Parathyroid adenoma (tissue), 2 donors: ENCODE results near the gene ZNF333.

ENCODE experiments used
- H2AFZ ChIP-seq: fragments of 300-600 bp; sonication (generic); one replicate; pipeline ENCODE4 v1.7.0; 2017; ENCODE audit warnings: antibody characterized with exemption, mild to moderate bottlenecking
- H3K27ac ChIP-seq: fragments of 300-600 bp; sonication (generic); one replicate; pipeline ENCODE4 v1.7.0; 2017
- H3K27me3 ChIP-seq: fragments of 300-600 bp; sonication (generic); one replicate; pipeline ENCODE4 v1.7.0; 2017; ENCODE audit warnings: low read length; ENCODE audit not compliant: control insufficient read depth, insufficient read depth
- H3K36me3 ChIP-seq: fragments of 300-600 bp; sonication (generic); one replicate; pipeline ENCODE4 v1.7.0; 2017; ENCODE audit warnings: low read length; ENCODE audit not compliant: control insufficient read depth, insufficient read depth
- H3K4me1 ChIP-seq: fragments of 300-600 bp; sonication (generic); one replicate; pipeline ENCODE4 v1.7.0; 2017; ENCODE audit warnings: control low read depth
- H3K4me2 ChIP-seq: fragments of 300-600 bp; sonication (generic); one replicate; pipeline ENCODE4 v1.7.0; 2017; ENCODE audit warnings: low read length
- H3K4me3 ChIP-seq: fragments of 300-600 bp; sonication (generic); one replicate; pipeline ENCODE4 v1.7.0; 2017; ENCODE audit warnings: low read depth, low read length
- H3K79me2 ChIP-seq: fragments of 300-600 bp; sonication (generic); one replicate; pipeline ENCODE4 v1.7.0; 2017; ENCODE audit warnings: control low read depth
- H3K9ac ChIP-seq: fragments of 300-600 bp; sonication (generic); one replicate; pipeline ENCODE4 v1.7.0; 2017; ENCODE audit warnings: mild to moderate bottlenecking
- H3K9me3 ChIP-seq: fragments of 300-600 bp; sonication (generic); one replicate; pipeline ENCODE4 v1.7.0; 2017; ENCODE audit warnings: low read length; ENCODE audit not compliant: control insufficient read depth
- CTCF ChIP-seq: fragments of 300-600 bp; sonication (generic); IDR thresholded peaks from one replicate; pipeline ENCODE4 v1.7.0; 2017; ENCODE audit warnings: antibody characterized with exemption, mild to moderate bottlenecking
- donor health status: primary hyperparathyroidism.

ZNF333 gene

GRCh38 chr19:14686411-14686810 lies 3.4 kb upstream of the ZNF333 start:
- H3K4me2 ChIP-seq, result no peak overlapping the region
- no peak overlapping the region for H2AFZ ChIP-seq
- no peak overlapping the region for H3K27ac ChIP-seq
- no peaks in the 10 kb centered on the region for H3K9me3 ChIP-seq
- peaks cover 3% of the 10 kb centered on the region for H3K4me1 ChIP-seq
- H3K79me2 ChIP-seq, result no peaks in the 10 kb centered on the region
- H3K27me3 ChIP-seq, result no peaks in the 10 kb centered on the region
- no peak overlapping the region for H3K4me3 ChIP-seq
- no peaks in the 10 kb centered on the region for H3K36me3 ChIP-seq
- H3K9ac ChIP-seq, result no peak overlapping the region
- TF ChIP-seq CTCF, result no peak

DNA sequence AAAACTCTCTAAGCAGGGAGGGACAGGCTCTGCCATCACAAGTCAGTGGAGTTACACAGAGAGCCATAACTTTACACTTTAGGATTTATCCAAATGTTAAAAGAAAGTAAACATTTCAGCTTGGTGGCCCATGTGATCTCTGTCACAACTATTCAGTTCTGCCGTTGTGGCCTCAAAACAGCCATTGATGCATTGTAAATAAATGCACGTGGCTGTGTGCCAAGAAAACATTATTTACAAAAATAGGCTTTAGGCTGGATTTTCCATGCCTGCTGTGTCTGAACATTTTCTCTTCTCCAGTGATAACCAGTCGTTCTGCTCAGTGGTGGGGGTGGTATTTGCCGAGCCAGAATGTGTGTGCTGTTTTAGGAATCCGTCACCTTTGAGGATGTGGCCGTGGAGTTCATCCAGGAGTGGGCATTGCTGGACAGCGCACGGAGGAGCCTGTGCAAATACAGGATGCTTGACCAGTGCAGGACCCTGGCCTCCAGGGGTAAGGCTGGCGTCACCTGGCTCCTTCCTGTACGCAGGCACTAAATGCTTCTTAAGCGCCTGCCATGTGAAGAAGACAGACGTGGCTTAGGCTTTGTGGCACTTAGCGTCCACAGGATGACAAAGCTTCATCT lies 4.9 kb downstream of the ZNF333 start:
- H3K27me3 ChIP-seq, result no peaks in the 10 kb centered on the region
- no peaks in the 10 kb centered on the region for H3K9me3 ChIP-seq
- H3K79me2 ChIP-seq, result no peaks in the 10 kb centered on the region
- TF ChIP-seq CTCF, result no peak
- no peak overlapping the region for H3K4me2 ChIP-seq
- H3K4me3 ChIP-seq, result no peak overlapping the region
- H3K9ac ChIP-seq, result no peak overlapping the region
- no peaks in the 10 kb centered on the region for H3K4me1 ChIP-seq
- no peaks in the 10 kb centered on the region for H3K36me3 ChIP-seq
- H3K27ac ChIP-seq, result no peak overlapping the region
- H2AFZ ChIP-seq, result no peak overlapping the region

DNA sequence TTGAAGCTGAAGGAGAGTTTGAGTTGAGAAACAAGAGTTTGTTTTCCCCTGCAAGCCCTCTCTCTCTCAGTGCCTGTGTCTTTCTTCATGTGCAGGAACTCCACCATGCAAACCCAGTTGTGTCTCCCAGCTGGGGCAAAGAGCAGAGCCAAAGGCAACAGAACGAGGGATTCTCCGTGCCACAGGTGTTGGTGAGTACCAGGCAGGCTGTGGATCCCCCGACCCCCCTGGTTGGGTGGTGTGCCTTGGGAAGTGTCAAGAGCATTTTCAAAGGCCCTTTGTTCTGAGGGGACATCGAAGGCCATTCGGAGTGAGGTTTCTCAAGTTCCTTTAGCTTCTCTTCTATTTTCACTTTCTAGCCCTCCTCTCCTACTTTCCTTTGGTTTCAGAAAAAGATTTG lies 5.6 kb downstream of the ZNF333 start:
- H3K4me3 ChIP-seq, result no peak overlapping the region
- H3K27ac ChIP-seq, result no peak overlapping the region
- no peak for TF ChIP-seq CTCF
- no peaks in the 10 kb centered on the region for H3K9me3 ChIP-seq
- H3K4me2 ChIP-seq, result no peak overlapping the region
- no peaks in the 10 kb centered on the region for H3K79me2 ChIP-seq
- no peak overlapping the region for H3K9ac ChIP-seq
- no peaks in the 10 kb centered on the region for H3K4me1 ChIP-seq
- no peak overlapping the region for H2AFZ ChIP-seq
- H3K36me3 ChIP-seq, result no peaks in the 10 kb centered on the region
- no peaks in the 10 kb centered on the region for H3K27me3 ChIP-seq

GRCh38 chr19:14699641-14700040 lies 9.8 kb downstream of the ZNF333 start:
- no peak overlapping the region for H2AFZ ChIP-seq
- H3K36me3 ChIP-seq, result no peaks in the 10 kb centered on the region
- H3K4me1 ChIP-seq, result no peaks in the 10 kb centered on the region
- no peaks in the 10 kb centered on the region for H3K27me3 ChIP-seq
- H3K27ac ChIP-seq, result no peak overlapping the region
- no peaks in the 10 kb centered on the region for H3K79me2 ChIP-seq
- H3K9ac ChIP-seq, result no peak overlapping the region
- no peak for TF ChIP-seq CTCF
- H3K4me3 ChIP-seq, result no peak overlapping the region
- H3K4me2 ChIP-seq, result no peak overlapping the region
- H3K9me3 ChIP-seq, result no peaks in the 10 kb centered on the region

- no peak overlapping the region for H3K9ac ChIP-seq
- no peak overlapping the region for H3K27ac ChIP-seq
- no peak for TF ChIP-seq CTCF
- H3K4me2 ChIP-seq, result no peak overlapping the region
- no peak overlapping the region for H2AFZ ChIP-seq
- H3K4me3 ChIP-seq, result no peak overlapping the region
- H3K36me3 ChIP-seq, result no peaks in the 10 kb centered on the region
- H3K27me3 ChIP-seq, result no peaks in the 10 kb centered on the region
- H3K79me2 ChIP-seq, result no peaks in the 10 kb centered on the region
- no peaks in the 10 kb centered on the region for H3K4me1 ChIP-seq
- no peaks in the 10 kb centered on the region for H3K9me3 ChIP-seq
Measured at GRCh38 chr19:14700711-14701375, 11.0 kb downstream of the ZNF333 start.
